Gastrocnemius medialis (tissue), 4 donors: ENCODE measurements around the gene NCOA6. TPM values are rescaled to one million over a fixed set of nuclear protein-coding genes. Genes with fewer than 3 reads are reported as not detected.

Experiments used
- ATAC-seq, 2 donors: fragments of 150-250 bp; one replicate each; pipeline ENCODE4 v1.9.1; 2016
- DNase-seq, 2 donors: peaks; one replicate each; pipeline ENCODE4 v3.0.0-alpha.2; 2019
- H3K27ac ChIP-seq, 4 donors: fragments of 200-600 bp; sonication (generic); 1 replicate in 1 of 4; 2 replicates in 3 of 4; pipeline ENCODE4 v1.5.1; 2016 to 2018; ENCODE audit warnings: mild to moderate bottlenecking in 2 of 4, moderate library complexity in 1 of 4
- H3K27me3 ChIP-seq, 3 donors: fragments of 200-600 bp; sonication (generic) in 2 of 3; 1 replicate in 1 of 3; 2 replicates in 2 of 3; pipeline versions ENCODE4 v1.5.1 to v1.6.0; 2016 to 2019; ENCODE audit warnings: mild to moderate bottlenecking in 1 of 3, moderate library complexity in 1 of 3
- H3K36me3 ChIP-seq, 2 donors: fragments of 200-600 bp; sonication (generic) in 1 of 2; one replicate each; pipeline ENCODE4 v1.5.1; 2017 to 2018
- H3K4me1 ChIP-seq, 2 donors: fragments of 200-600 bp; sonication (generic) in 1 of 2; one replicate each; pipeline ENCODE4 v1.5.1; 2016 to 2017; ENCODE audit warnings: mild to moderate bottlenecking in 2 of 2
- H3K4me3 ChIP-seq, 4 donors: fragments of 200-600 bp; sonication (generic) in 3 of 4; 1 replicate in 1 of 4; 2 replicates in 3 of 4; pipeline ENCODE4 v1.5.1; 2016 to 2019; ENCODE audit warnings: mild to moderate bottlenecking in 2 of 4
- H3K9me3 ChIP-seq, 3 donors: fragments of 200-600 bp; sonication (generic) in 2 of 3; 1 replicate in 1 of 3; 2 replicates in 2 of 3; pipeline ENCODE4 v1.5.1; 2016 to 2019
- CTCF ChIP-seq, 5 experiments: fragments of 450-650 bp in 3 of 5; fragments of 200-600 bp in 2 of 5; sonication (generic) in 2 of 5; IDR thresholded peaks in 4 of 5; conservative IDR thresholded peaks in 1 of 5; 1 replicate in 4 of 5; 2 replicates in 1 of 5; pipeline ENCODE4 v1.5.1; 2016 to 2019; ENCODE audit warnings: antibody characterized with exemption in 5 of 5, mild to moderate bottlenecking in 3 of 5, moderate library complexity in 3 of 5
- POLR2A ChIP-seq, 2 donors: fragments of 450-650 bp; IDR thresholded peaks; one replicate each; pipeline ENCODE4 v1.6.1; 2017; ENCODE audit warnings: antibody characterized with exemption in 2 of 2, mild to moderate bottlenecking in 2 of 2, moderate library complexity in 2 of 2
- in situ Hi-C, 4 donors: fragments of 200-750 bp; cut with MboI; loops; one replicate each; pipeline versions ENCODE4 v1.15.0 to v1.8.0; 2017; ENCODE audit warnings: low sequenced_read_pairs in 4 of 4
- intact Hi-C: fragments of 100-400 bp; cut with DNase I; formaldehyde crosslinking; loops from one replicate; pipeline ENCODE4 v1.15.1; 2023; ENCODE audit warnings: low total_unique reads
- total RNA-seq, 4 donors: library from RNA; depleted of rRNA; stranded (reverse); fragments of >200 nt; gene quantifications; one replicate each; pipeline versions ENCODE4 v1.1.0 to v1.2.3, GENCODE V29; 2016

The NCOA6 gene
- total RNA-seq, 4 donors from 2014 or later, result 10.9 to 12.7 (median 11.6) TPM

DNA sequence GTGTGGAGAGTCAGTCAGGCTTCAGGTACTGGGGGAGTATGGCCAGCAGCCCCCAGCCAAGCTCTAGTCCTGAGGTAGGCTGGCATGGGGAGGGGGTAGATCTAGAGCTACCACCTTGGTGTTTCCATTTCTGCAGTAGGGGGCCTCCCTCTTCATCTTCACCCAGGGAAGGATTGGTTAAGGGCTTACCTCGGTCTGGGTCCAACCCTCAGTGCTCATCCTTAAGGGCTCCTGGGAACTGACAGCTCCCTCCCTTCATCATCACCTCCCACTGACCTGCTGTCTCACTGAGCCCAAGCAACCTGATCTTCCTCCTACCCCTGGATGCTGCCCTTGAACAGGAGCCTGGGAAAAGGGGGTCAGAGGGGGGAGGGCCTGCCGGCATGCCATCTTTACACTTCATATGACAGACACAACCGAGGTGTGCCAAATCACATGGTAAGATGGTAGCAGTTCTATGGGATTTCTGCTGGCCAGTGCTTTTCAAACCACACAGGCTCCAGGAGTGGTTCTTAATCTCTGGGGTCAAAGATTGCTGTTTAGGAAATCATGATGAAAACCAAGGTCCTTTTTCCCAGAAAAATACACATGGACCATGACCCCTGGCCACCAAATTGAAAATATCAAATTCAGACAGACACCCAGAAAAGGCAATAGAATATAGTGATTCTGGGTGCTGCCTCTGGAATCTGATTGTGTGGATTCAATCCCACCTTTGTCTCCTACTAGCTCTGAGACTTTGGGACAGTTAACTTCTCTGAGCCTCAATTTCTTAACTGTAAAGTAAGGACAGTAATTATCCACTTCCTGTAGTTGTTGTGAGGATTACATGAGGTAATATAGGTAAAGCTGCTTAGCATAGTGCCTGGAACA, 118.3 kb downstream of the NCOA6 start:
- Histone ChIP-seq H3K9me3 (no peaks in the 10 kb centered on the region), H3K27me3 (no peaks in the 10 kb centered on the region), H3K36me3 (no peaks in the 10 kb centered on the region), H3K27ac (peak overlapping the region; percentile 94 to 100 (median 95)), H3K4me1 (peaks cover 32 to 53% of the 10 kb centered on the region in 2 donors), H3K4me3 (no peak overlapping the region)
- ATAC-seq (no peak), DNase-seq (peak in 1 of 2 donors; percentile 66)
- intact Hi-C loops (loop anchor here (5.0 kb wide), 1 partner anchor 170 kb away; no protein-coding TSS in a partner anchor), in situ Hi-C loops (loop anchor here in 1 of 4 donors (25.0 kb wide), 1 partner anchor 170 kb away; no protein-coding TSS in a partner anchor)
- TF ChIP-seq CTCF (IDR thresholded peaks at IDR 0.05 in 4 of 5, conservative IDR thresholded peaks at IDR 0.05 in 1 of 5), result no peak
- no peak for TF ChIP-seq POLR2A (IDR thresholded peaks at IDR 0.05)

GRCh38 chr20:34706302-34706875, 119.1 kb downstream of the NCOA6 start:
- H3K27me3 ChIP-seq, result no peaks in the 10 kb centered on the region
- TF ChIP-seq POLR2A (IDR thresholded peaks at IDR 0.05) (no peak), CTCF (IDR thresholded peaks at IDR 0.05 in 4 of 5, conservative IDR thresholded peaks at IDR 0.05 in 1 of 5) (no peak)
- ATAC-seq, result no peak
- H3K9me3 ChIP-seq, result no peaks in the 10 kb centered on the region
- no peaks in the 10 kb centered on the region for H3K36me3 ChIP-seq
- H3K27ac ChIP-seq, result peak overlapping the region; percentile 94 to 100 (median 95)
- in situ Hi-C loops, result loop anchor here in 1 of 4 donors (25.0 kb wide), 1 partner anchor 169 kb away; no protein-coding TSS in a partner anchor
- no peak overlapping the region for H3K4me3 ChIP-seq
- DNase-seq, result no peak
- peaks cover 32 to 53% of the 10 kb centered on the region in 2 donors for H3K4me1 ChIP-seq
- intact Hi-C loops, result loop anchor here (5.0 kb wide), 1 partner anchor 169 kb away; no protein-coding TSS in a partner anchor

- intact Hi-C loops (loop anchor here (2.0 to 5.0 kb wide), 2 partner anchors 77 to 168 kb away; no protein-coding TSS in a partner anchor), in situ Hi-C loops (loop anchor here in 1 of 4 donors (25.0 kb wide), 1 partner anchor 168 kb away; no protein-coding TSS in a partner anchor)
- H3K27ac ChIP-seq, result peak overlapping the region; percentile 94 to 100 (median 95)
- peak overlapping the region in 2 of 4 donors; percentile 69 to 74 for H3K4me3 ChIP-seq
- TF ChIP-seq POLR2A (IDR thresholded peaks at IDR 0.05) (no peak), CTCF (IDR thresholded peaks at IDR 0.05 in 4 of 5, conservative IDR thresholded peaks at IDR 0.05 in 1 of 5) (peak in 3 of 5 experiments; percentile 6 to 19 (median 14))
- DNase-seq (peak in 1 of 2 donors; percentile 32), ATAC-seq (no peak)
- H3K9me3 ChIP-seq, result no peaks in the 10 kb centered on the region
- H3K27me3 ChIP-seq, result no peaks in the 10 kb centered on the region
- peaks cover 30 to 49% of the 10 kb centered on the region in 2 donors for H3K4me1 ChIP-seq
- H3K36me3 ChIP-seq, result no peaks in the 10 kb centered on the region
Observed at GRCh38 chr20:34705397-34706301, 119.8 kb downstream of the NCOA6 start.

- intact Hi-C loops (loop anchor here (2.0 to 5.0 kb wide), 2 partner anchors 76 to 168 kb away; no protein-coding TSS in a partner anchor), in situ Hi-C loops (loop anchor here in 1 of 4 donors (25.0 kb wide), 1 partner anchor 168 kb away; no protein-coding TSS in a partner anchor)
- H3K9me3 ChIP-seq, result no peaks in the 10 kb centered on the region
- peak overlapping the region; percentile 69 to 98 (median 74) for H3K4me3 ChIP-seq
- DNase-seq (no peak), ATAC-seq (no peak)
- no peaks in the 10 kb centered on the region for H3K27me3 ChIP-seq
- H3K36me3 ChIP-seq, result no peaks in the 10 kb centered on the region
- H3K27ac ChIP-seq, result peak overlapping the region; percentile 94 to 100 (median 95)
- TF ChIP-seq CTCF (IDR thresholded peaks at IDR 0.05 in 4 of 5, conservative IDR thresholded peaks at IDR 0.05 in 1 of 5), result no peak
- no peak for TF ChIP-seq POLR2A (IDR thresholded peaks at IDR 0.05)
- H3K4me1 ChIP-seq, result peaks cover 26 to 43% of the 10 kb centered on the region in 2 donors
Observed at GRCh38 chr20:34705008-34705396, 120.4 kb downstream of the NCOA6 start.
